AG04450 (cell line): ENCODE measurements around the gene QRFPR. TPM values are rescaled to one million over a fixed set of nuclear protein-coding genes. Genes with fewer than 3 reads are reported as not detected.
A peak's percentile ranks its signal among the peaks of the same experiment; 100 is the strongest.

Experiments used
- CTCF ChIA-PET: fragments of 300-600, 350-600 bp; formaldehyde crosslinking; extraction: SDS; loops from one replicate; lab custom pipeline; 2022; ENCODE audit warnings: antibody characterized with exemption, inconsistent platforms; lab: Charles Lee
- POLR2A ChIA-PET: fragments of 350-600 bp; formaldehyde crosslinking; extraction: SDS; loops from one replicate; lab custom pipeline; 2021; ENCODE audit warnings: antibody characterized with exemption, inconsistent platforms; lab: Yijun Ruan, JAX
- DNase-seq: peaks from one replicate; pipeline ENCODE4 v3.0.0-alpha.2; 2011; ENCODE audit warnings: low read depth, low spot score
- H3K27ac ChIP-seq: one replicate; pipeline ENCODE4 v1.5.1; 2012; ENCODE audit warnings: low read depth, low read length, control low read depth
- H3K27me3 ChIP-seq: one replicate; pipeline ENCODE4 v1.6.0; 2012; ENCODE audit warnings: low read length; ENCODE audit not compliant: control insufficient read depth, insufficient read depth
- H3K4me3 ChIP-seq: 2 replicates; pipeline ENCODE4 v1.5.1; 2011; ENCODE audit warnings: mild to moderate bottlenecking, low read depth, low read length, control low read depth
- H3K9me3 ChIP-seq: 2 replicates; pipeline ENCODE4 v1.5.1; 2012; ENCODE audit warnings: low read length; ENCODE audit not compliant: control insufficient read depth, insufficient read depth
- CTCF ChIP-seq: IDR thresholded peaks from 2 replicates; pipeline ENCODE4 v1.5.1; 2011; ENCODE audit warnings: low read depth, low read length, control low read depth, inconsistent platforms
- polyA plus RNA-seq: library from polyadenylated mRNA; depleted of rRNA; stranded (reverse); fragments of >200 nt; gene quantifications from 2 replicates; pipeline ENCODE4 v1.2.3, GENCODE V29; 2011; rRNA removed
- small RNA-seq: library from RNA; depleted of rRNA; stranded (forward); fragments of <200 nt; gene quantifications from one replicate; pipeline ENCODE3, GENCODE V24; 2012; ENCODE audit warnings: low read depth; ENCODE audit not compliant: insufficient read length

The QRFPR gene
- polyA plus RNA-seq, 1 experiment = not detected

- TF ChIP-seq CTCF = no peak
- Histone ChIP-seq H3K4me3 (no peak overlapping the region), H3K27me3 (peaks cover 3% of the 10 kb centered on the region), H3K9me3 (peaks cover 7% of the 10 kb centered on the region), H3K27ac (no peak overlapping the region)
- CTCF ChIA-PET = no interaction called here
- POLR2A ChIA-PET = no interaction called here
- peak; percentile 4 for DNase-seq
Measured at GRCh38 chr4:121278811-121279368, 101.9 kb downstream of the QRFPR start.

Small RNA genes within 50 kb of the gene (small RNA-seq; reads per million reads assigned to genes)
- not detected for gene RF00019

Other genes with a start within 250 kb of the QRFPR start
- gene TNIP3, start 216.7 kb downstream of the QRFPR start, polyA plus RNA-seq = 0.43 and 0.51 TPM in 2 replicates